GM23338 (cell line): ENCODE measurements around the gene HDHD3. TPM values are rescaled to one million over a fixed set of nuclear protein-coding genes. Genes with fewer than 3 reads are reported as not detected.

ENCODE experiments used
- ATAC-seq: fragments of 200-7000 bp; cut with Tn5 transposase; 3 replicates; pipeline ENCODE4 v1.9.1; 2020
- DNase-seq: peaks from one replicate; pipeline ENCODE4 v3.0.0-alpha.2; 2015; ENCODE audit warnings: low spot score
- H2AFZ ChIP-seq: fragments of 200-600 bp; sonication (generic); 2 replicates; pipeline ENCODE4 v1.8.0; 2016; ENCODE audit warnings: antibody characterized with exemption, mild to moderate bottlenecking, moderate library complexity
- H3F3A ChIP-seq: fragments of 200-600 bp; sonication (generic); replicated peaks from 2 replicates; pipeline ENCODE4 v1.8.0; 2017; ENCODE audit warnings: antibody characterized with exemption, mixed run types, low read depth
- H3K27ac ChIP-seq: fragments of 200-600 bp; sonication (generic); 2 replicates; pipeline ENCODE4 v1.6.1; 2016; ENCODE audit warnings: low read depth
- H3K27me3 ChIP-seq: fragments of 200-600 bp; sonication (generic); 2 replicates; pipeline ENCODE4 v1.8.0; 2016; ENCODE audit warnings: mild to moderate bottlenecking, mixed run types, moderate library complexity; ENCODE audit not compliant: insufficient read depth
- H3K36me3 ChIP-seq: fragments of 200-600 bp; sonication (generic); 2 replicates; pipeline ENCODE4 v1.8.0; 2016; ENCODE audit warnings: mild to moderate bottlenecking; ENCODE audit not compliant: insufficient read depth
- H3K4me1 ChIP-seq: fragments of 200-600 bp; sonication (generic); 2 replicates; pipeline ENCODE4 v1.8.0; 2016; ENCODE audit warnings: mild to moderate bottlenecking, moderate library complexity; ENCODE audit not compliant: insufficient read depth
- H3K4me2 ChIP-seq: fragments of 200-600 bp; sonication (generic); 2 replicates; pipeline ENCODE4 v1.7.1; 2017; ENCODE audit warnings: mixed run types
- H3K4me3 ChIP-seq: fragments of 200-600 bp; sonication (generic); 2 replicates; pipeline ENCODE4 v1.6.1; 2016; ENCODE audit warnings: mixed run types
- H3K79me2 ChIP-seq: fragments of 200-600 bp; sonication (generic); replicated peaks from 2 replicates; pipeline ENCODE4 v1.8.0; 2017; ENCODE audit warnings: mild to moderate bottlenecking; ENCODE audit not compliant: insufficient read depth
- H3K9me2 ChIP-seq: fragments of 200-600 bp; sonication (generic); 2 replicates; pipeline ENCODE4 v1.8.0; 2017; ENCODE audit not compliant: insufficient read depth
- H4K20me1 ChIP-seq: fragments of 200-600 bp; sonication (generic); replicated peaks from 2 replicates; pipeline ENCODE4 v1.8.0; 2017; ENCODE audit warnings: mild to moderate bottlenecking; ENCODE audit not compliant: insufficient read depth
- H3K27ac Mint-ChIP-seq: 2 replicates; pipeline ENCODE4 v1.8.0; 2020; ENCODE audit warnings: inconsistent platforms, mild to moderate bottlenecking, moderate library complexity, mixed read lengths
- H3K27me3 Mint-ChIP-seq: 3 replicates; pipeline ENCODE4 v1.8.0; 2022; ENCODE audit warnings: low read depth, mild to moderate bottlenecking, moderate library complexity, mixed read lengths, inconsistent platforms; ENCODE audit not compliant: insufficient read depth, poor library complexity
- H3K36me3 Mint-ChIP-seq: 3 replicates; pipeline ENCODE4 v1.8.0; 2021; ENCODE audit warnings: low read depth, mild to moderate bottlenecking, inconsistent platforms, moderate library complexity, mixed read lengths
- H3K4me1 Mint-ChIP-seq: 3 replicates; pipeline ENCODE4 v1.8.0; 2020; ENCODE audit warnings: mild to moderate bottlenecking, inconsistent platforms, mixed read lengths
- H3K4me3 Mint-ChIP-seq: 3 replicates; pipeline ENCODE4 v1.8.0; 2021; ENCODE audit warnings: moderate library complexity, mild to moderate bottlenecking, inconsistent platforms, mixed read lengths
- H3K9me3 Mint-ChIP-seq: 3 replicates; pipeline ENCODE4 v1.8.0; 2020; ENCODE audit warnings: moderate library complexity, mild to moderate bottlenecking, inconsistent platforms, mixed read lengths
- CREB1 ChIP-seq: fragments of 250-450 bp; sonication (Bioruptor Pico); IDR thresholded peaks from 2 replicates; pipeline ENCODE4 v1.5.0; 2020; ENCODE audit warnings: low read depth, mild to moderate bottlenecking, moderate library complexity
- CTCF ChIP-seq, 2 experiments: fragments of 200-600 bp in 1 of 2; sonication (generic) in 1 of 2; conservative IDR thresholded peaks; 2 replicates each; pipeline versions ENCODE4 v1.5.1 to v1.6.1; 2016 to 2017; ENCODE audit warnings: antibody characterized with exemption in 2 of 2, low read depth in 2 of 2, mild to moderate bottlenecking in 2 of 2, moderate library complexity in 1 of 2
- EZH2 ChIP-seq: fragments of 200-600 bp; sonication (generic); IDR thresholded peaks from one replicate; pipeline ENCODE4 v1.8.0; 2017; ENCODE audit warnings: antibody characterized with exemption, mild to moderate bottlenecking, low read depth; ENCODE audit not compliant: unreplicated experiment
- EZH2phosphoT487 ChIP-seq: fragments of 200-600 bp; sonication (generic); IDR thresholded peaks from one replicate; pipeline ENCODE4 v1.8.1; 2018; ENCODE audit warnings: antibody characterized with exemption; ENCODE audit not compliant: unreplicated experiment
- JUNB ChIP-seq: IDR thresholded peaks from one replicate; pipeline ENCODE4 v1.6.1; 2016; ENCODE audit warnings: antibody characterized with exemption; ENCODE audit not compliant: unreplicated experiment
- NANOG ChIP-seq: IDR thresholded peaks from 2 replicates; pipeline ENCODE4 v1.6.1; 2016; ENCODE audit warnings: antibody characterized with exemption, borderline replicate concordance
- POLR2AphosphoS5 ChIP-seq: IDR thresholded peaks from 2 replicates; pipeline ENCODE4 v1.6.1; 2016; ENCODE audit warnings: antibody characterized with exemption, low read depth
- REST ChIP-seq: IDR thresholded peaks from one replicate; pipeline ENCODE4 v1.6.1; 2018; ENCODE audit warnings: antibody characterized with exemption; ENCODE audit not compliant: unreplicated experiment
- STAT1 ChIP-seq: IDR thresholded peaks from one replicate; pipeline ENCODE4 v1.6.1; 2016; ENCODE audit warnings: antibody characterized with exemption; ENCODE audit not compliant: unreplicated experiment
- ZNF114 ChIP-seq: fragments of 250-450 bp; sonication (Bioruptor Pico); IDR thresholded peaks from 2 replicates; pipeline ENCODE4 v1.5.0; 2020; ENCODE audit warnings: mild to moderate bottlenecking, moderate library complexity
- ZNF331 ChIP-seq: fragments of 250-450 bp; sonication (Bioruptor Pico); IDR thresholded peaks from 2 replicates; pipeline ENCODE4 v1.5.0; 2020; ENCODE audit warnings: low read depth, mild to moderate bottlenecking, moderate library complexity
- polyA plus RNA-seq: library from polyadenylated mRNA; unstranded; fragments of >200 nt; fragmentation: Nextera tagmentation; extraction: Ambion mirVana; gene quantifications from 2 replicates; pipeline ENCODE4 v1.2.1, GENCODE V29; 2016
- total RNA-seq: library from RNA; depleted of rRNA; stranded (reverse); fragments of >200 nt; shearing (Covaris generic); gene quantifications from 2 replicates; pipeline ENCODE4 v1.2.3, GENCODE V29; 2014
- TF ChIP-seq, protein P1 (sequence below): fragments of 250-450 bp; sonication (Bioruptor Pico); IDR thresholded peaks from 2 replicates; pipeline ENCODE4 v1.5.0; 2020; ENCODE audit warnings: mild to moderate bottlenecking, moderate library complexity
- TF ChIP-seq, protein P2 (sequence below): IDR thresholded peaks from 2 replicates; pipeline ENCODE4 v1.6.1; 2016; ENCODE audit warnings: antibody characterized with exemption

HDHD3 gene
- total and polyA plus RNA-seq, 2 experiments from 2014 or later: 9.5 to 17.7 TPM

DNA sequence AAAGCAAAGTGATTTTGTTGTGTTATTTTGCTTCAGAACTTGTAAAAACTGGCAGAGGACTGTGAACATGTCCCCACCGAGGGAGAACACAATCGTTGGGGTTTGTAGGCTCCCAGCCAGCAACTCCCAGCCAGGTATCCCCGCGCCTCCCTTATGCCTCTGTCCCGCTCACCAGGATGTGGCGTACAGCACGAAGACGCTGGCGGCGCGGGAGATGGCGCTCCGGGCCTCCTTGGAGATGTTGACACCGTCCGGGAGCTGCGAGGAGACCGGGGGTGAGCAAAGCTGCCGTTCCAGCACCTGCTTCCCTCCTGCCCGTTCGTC lies 33.1 kb upstream of the HDHD3 start:
- DNase-seq: no peak
- Histone ChIP-seq H3K4me1 (peaks cover 9% of the 10 kb centered on the region; the same call in 1 of the 2 replicates), H3K79me2 (peaks cover 14% of the 10 kb centered on the region), H3K36me3 (peaks cover 15% of the 10 kb centered on the region), H3K9me2 (no peaks in the 10 kb centered on the region), H2AFZ (0 out of 2 replicates have a peak overlapping the region, but pooled peaks have one; percentile 44), H4K20me1 (peaks cover 6% of the 10 kb centered on the region), H3F3A (peaks cover 24% of the 10 kb centered on the region), H3K27ac (peak overlapping the region; percentile 97), H3K4me2 (peak overlapping the region; percentile 82), H3K4me3 (peak overlapping the region; percentile 70), H3K27me3 (no peaks in the 10 kb centered on the region)
- peaks cover 39% of the 10 kb centered on the region for H3K36me3 Mint-ChIP-seq
- H3K4me3 Mint-ChIP-seq: peak overlapping the region; percentile 99
- TF ChIP-seq POLR2AphosphoS5 (no peak), CTCF (conservative IDR thresholded peaks at IDR 0.05; ENCODE audit: low read depth in 2 of 2) (no peak), EZH2 (no peak), ZNF114 (CRISPR knock-in tag) (no peak), ZNF331 (no peak), REST (no peak), CREB1 (CRISPR knock-in tag) (no peak), STAT1 (no peak), EZH2phosphoT487 (no peak), JUNB (no peak), NANOG (no peak)
- TF ChIP-seq, protein P1, sequence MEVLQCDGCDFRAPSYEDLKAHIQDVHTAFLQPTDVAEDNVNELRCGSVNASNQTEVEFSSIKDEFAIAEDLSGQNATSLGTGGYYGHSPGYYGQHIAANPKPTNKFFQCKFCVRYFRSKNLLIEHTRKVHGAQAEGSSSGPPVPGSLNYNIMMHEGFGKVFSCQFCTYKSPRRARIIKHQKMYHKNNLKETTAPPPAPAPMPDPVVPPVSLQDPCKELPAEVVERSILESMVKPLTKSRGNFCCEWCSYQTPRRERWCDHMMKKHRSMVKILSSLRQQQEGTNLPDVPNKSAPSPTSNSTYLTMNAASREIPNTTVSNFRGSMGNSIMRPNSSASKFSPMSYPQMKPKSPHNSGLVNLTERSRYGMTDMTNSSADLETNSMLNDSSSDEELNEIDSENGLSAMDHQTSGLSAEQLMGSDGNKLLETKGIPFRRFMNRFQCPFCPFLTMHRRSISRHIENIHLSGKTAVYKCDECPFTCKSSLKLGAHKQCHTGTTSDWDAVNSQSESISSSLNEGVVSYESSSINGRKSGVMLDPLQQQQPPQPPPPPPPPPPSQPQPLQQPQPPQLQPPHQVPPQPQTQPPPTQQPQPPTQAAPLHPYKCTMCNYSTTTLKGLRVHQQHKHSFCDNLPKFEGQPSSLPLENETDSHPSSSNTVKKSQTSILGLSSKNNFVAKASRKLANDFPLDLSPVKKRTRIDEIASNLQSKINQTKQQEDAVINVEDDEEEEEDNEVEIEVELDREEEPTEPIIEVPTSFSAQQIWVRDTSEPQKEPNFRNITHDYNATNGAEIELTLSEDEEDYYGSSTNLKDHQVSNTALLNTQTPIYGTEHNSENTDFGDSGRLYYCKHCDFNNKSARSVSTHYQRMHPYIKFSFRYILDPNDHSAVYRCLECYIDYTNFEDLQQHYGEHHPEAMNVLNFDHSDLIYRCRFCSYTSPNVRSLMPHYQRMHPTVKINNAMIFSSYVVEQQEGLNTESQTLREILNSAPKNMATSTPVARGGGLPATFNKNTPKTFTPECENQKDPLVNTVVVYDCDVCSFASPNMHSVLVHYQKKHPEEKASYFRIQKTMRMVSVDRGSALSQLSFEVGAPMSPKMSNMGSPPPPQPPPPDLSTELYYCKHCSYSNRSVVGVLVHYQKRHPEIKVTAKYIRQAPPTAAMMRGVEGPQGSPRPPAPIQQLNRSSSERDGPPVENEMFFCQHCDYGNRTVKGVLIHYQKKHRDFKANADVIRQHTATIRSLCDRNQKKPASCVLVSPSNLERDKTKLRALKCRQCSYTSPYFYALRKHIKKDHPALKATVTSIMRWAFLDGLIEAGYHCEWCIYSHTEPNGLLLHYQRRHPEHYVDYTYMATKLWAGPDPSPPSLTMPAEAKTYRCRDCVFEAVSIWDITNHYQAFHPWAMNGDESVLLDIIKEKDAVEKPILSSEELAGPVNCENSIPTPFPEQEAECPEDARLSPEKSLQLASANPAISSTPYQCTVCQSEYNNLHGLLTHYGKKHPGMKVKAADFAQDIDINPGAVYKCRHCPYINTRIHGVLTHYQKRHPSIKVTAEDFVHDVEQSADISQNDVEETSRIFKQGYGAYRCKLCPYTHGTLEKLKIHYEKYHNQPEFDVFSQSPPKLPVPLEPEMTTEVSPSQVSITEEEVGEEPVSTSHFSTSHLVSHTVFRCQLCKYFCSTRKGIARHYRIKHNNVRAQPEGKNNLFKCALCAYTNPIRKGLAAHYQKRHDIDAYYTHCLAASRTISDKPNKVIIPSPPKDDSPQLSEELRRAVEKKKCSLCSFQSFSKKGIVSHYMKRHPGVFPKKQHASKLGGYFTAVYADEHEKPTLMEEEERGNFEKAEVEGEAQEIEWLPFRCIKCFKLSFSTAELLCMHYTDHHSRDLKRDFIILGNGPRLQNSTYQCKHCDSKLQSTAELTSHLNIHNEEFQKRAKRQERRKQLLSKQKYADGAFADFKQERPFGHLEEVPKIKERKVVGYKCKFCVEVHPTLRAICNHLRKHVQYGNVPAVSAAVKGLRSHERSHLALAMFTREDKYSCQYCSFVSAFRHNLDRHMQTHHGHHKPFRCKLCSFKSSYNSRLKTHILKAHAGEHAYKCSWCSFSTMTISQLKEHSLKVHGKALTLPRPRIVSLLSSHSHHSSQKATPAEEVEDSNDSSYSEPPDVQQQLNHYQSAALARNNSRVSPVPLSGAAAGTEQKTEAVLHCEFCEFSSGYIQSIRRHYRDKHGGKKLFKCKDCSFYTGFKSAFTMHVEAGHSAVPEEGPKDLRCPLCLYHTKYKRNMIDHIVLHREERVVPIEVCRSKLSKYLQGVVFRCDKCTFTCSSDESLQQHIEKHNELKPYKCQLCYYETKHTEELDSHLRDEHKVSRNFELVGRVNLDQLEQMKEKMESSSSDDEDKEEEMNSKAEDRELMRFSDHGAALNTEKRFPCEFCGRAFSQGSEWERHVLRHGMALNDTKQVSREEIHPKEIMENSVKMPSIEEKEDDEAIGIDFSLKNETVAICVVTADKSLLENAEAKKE: no peak
- TF ChIP-seq, protein P2, sequence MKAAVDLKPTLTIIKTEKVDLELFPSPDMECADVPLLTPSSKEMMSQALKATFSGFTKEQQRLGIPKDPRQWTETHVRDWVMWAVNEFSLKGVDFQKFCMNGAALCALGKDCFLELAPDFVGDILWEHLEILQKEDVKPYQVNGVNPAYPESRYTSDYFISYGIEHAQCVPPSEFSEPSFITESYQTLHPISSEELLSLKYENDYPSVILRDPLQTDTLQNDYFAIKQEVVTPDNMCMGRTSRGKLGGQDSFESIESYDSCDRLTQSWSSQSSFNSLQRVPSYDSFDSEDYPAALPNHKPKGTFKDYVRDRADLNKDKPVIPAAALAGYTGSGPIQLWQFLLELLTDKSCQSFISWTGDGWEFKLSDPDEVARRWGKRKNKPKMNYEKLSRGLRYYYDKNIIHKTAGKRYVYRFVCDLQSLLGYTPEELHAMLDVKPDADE: no peak
- H3K9me3 Mint-ChIP-seq: peaks cover 5% of the 10 kb centered on the region; the same call in 2 of the 3 replicates
- peaks cover 16% of the 10 kb centered on the region for H3K27me3 Mint-ChIP-seq
- H3K27ac Mint-ChIP-seq: peak overlapping the region; percentile 100
- H3K4me1 Mint-ChIP-seq: peaks cover 22% of the 10 kb centered on the region
- peak; percentile 19 for ATAC-seq
